Measurements from ENCODE around the gene KISS1R.

Gene KISS1R

DNA sequence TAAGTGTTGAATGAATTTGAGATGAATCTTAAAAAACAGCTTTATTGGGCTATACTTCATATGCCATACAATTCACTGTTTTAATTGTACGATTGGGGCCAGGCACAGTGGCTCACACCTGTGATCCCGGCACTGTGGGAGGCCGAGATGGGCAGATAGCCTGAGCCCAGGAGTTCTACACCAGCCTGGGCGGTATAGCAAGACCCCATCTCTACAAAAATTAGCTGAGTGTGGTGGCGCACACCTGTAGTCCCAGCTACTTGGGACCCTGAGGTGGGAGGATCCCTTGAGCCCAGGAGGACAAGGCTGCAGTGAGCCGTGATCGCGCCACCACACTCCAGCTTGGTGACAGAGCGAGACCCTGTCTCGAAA, 19.0 kb downstream of the KISS1R start:
- H3K9me3 Mint-ChIP-seq, result peaks cover 0 to 2% of the 10 kb centered on the region in 2 donors
- H3K4me3 Mint-ChIP-seq, result no peak overlapping the region
- H3K36me3 Mint-ChIP-seq (ENCODE audit: insufficient read depth), result peaks cover 13% of the 10 kb centered on the region
- H3K27ac Mint-ChIP-seq, result peak overlapping the region in 1 of 2 donors; percentile 46
- ATAC-seq (replicated peaks) (no peak), DNase-seq (no peak)
- no peaks in the 10 kb centered on the region for H3K27me3 Mint-ChIP-seq
- peaks cover 19 to 22% of the 10 kb centered on the region in 2 donors for H3K4me1 Mint-ChIP-seq (ENCODE audit: low read depth in 2 of 2)

DNA sequence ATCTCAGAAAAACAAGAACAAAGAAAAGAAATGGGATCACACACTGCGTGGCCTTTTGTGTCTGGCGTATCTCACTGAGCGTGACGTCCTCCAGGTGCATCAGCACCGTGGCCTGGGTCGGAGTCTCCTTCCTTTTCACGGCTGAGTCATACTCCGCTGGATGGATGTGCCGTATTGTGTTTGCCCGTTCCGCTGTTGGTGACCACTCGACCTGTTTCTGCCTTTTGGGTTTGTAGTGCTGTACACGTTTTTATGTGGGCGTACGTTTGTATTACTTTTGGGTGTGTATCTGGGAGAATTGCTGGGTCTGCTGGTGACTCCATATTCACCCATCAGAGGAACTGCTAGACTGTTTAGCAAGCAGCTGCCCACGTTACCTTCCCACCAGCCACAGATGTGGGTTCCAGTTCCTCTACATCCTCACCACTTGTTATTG, 20.1 kb downstream of the KISS1R start:
- Mint-ChIP-seq H3K4me3 (no peak overlapping the region), H3K4me1 (ENCODE audit: low read depth in 2 of 2) (peaks cover 21 to 24% of the 10 kb centered on the region in 2 donors), H3K36me3 (ENCODE audit: insufficient read depth) (peaks cover 11% of the 10 kb centered on the region), H3K9me3 (peaks cover 0 to 2% of the 10 kb centered on the region in 2 donors), H3K27me3 (no peaks in the 10 kb centered on the region), H3K27ac (no peak overlapping the region)
- no peak for DNase-seq
- peak; percentile 14 for ATAC-seq (replicated peaks)

DNA sequence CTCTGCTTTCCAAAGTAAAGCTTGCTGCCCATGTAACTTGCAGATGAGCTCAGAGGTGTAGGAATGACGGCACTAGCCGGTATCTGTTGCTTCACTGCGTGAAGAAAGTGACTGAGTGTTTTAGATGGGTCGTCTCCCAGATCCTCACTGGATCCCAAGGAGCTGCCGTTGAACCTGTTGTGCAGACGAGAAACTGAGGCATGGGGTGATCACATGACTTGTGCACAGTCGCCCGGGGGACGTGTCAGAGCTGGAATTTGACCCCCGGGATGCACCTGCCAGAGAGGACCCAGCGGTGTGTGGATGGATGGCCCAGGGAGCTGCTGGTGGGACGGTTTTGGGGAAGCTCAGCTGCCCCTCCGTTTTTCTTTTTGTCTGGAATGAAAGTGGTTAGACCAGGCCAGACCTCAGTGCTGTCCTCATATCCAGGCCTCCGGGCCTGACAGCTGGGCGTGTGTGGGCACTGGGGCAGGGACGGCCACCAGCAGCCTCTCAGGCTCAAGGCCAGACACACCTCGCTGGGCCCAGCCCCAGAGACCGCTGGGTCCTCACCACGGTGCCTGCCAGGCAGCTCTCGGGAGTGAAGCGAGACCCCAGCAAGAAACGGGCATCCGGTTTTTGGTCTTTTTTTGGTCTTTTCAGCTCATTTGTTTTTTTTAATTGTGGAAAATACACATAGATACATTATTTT, 21.2 kb downstream of the KISS1R start:
- no peak overlapping the region for H3K4me3 Mint-ChIP-seq
- no peak for DNase-seq
- peaks cover 0 to 2% of the 10 kb centered on the region in 2 donors for H3K9me3 Mint-ChIP-seq
- no peaks in the 10 kb centered on the region for H3K27me3 Mint-ChIP-seq
- no peak overlapping the region for H3K27ac Mint-ChIP-seq
- H3K4me1 Mint-ChIP-seq (ENCODE audit: low read depth in 2 of 2), result peaks cover 18 to 19% of the 10 kb centered on the region in 2 donors
- H3K36me3 Mint-ChIP-seq (ENCODE audit: insufficient read depth), result peaks cover 8% of the 10 kb centered on the region
- no peak for ATAC-seq (replicated peaks)

DNA sequence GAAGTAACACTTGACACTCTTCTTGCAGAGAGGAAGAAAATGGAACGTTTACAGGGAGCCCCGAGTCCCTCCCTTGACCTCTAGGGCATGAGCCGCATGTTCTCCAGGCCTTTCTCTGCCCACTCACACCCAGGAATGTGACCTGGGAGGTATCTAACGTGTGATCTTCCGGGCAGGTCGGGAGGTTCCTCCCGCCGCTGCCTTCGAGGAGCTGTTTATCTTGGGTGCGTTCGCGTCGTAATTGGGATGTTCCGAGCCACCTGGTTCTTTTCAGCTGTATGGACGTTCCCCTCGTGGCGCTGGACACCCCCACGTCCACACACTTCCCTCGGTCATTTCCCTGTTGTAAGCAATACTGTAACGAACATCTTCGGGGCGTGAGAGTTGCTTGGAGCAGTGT, 22.3 kb downstream of the KISS1R start:
- no peaks in the 10 kb centered on the region for H3K27me3 Mint-ChIP-seq
- H3K27ac Mint-ChIP-seq, result no peak overlapping the region
- peaks cover 0 to 2% of the 10 kb centered on the region in 2 donors for H3K9me3 Mint-ChIP-seq
- peaks cover 11% of the 10 kb centered on the region for H3K36me3 Mint-ChIP-seq (ENCODE audit: insufficient read depth)
- peaks cover 18 to 19% of the 10 kb centered on the region in 2 donors for H3K4me1 Mint-ChIP-seq (ENCODE audit: low read depth in 2 of 2)
- ATAC-seq (replicated peaks), result no peak
- peak overlapping the region in 1 of 2 donors; percentile 78 for H3K4me3 Mint-ChIP-seq
- no peak for DNase-seq

DNA sequence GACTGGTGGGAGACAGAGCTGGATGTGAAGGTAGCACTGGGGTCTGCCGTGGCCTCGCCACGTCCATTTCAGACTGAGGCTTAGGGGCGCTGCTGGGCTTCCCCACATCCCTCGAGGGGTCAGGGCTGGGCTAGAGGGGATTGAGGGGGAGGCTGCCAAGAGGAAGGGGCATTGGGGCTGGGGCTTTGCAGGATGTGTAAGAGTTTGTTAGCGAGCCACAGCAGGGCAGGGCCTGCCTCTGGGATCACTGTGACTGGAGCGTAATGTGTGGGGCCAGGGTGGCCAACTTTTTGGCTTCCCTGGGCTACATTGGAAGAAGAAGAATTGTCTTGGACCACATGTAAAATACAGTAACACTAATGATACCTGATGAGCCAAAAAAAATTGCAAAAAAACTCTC, 22.8 kb downstream of the KISS1R start:
- Mint-ChIP-seq H3K36me3 (ENCODE audit: insufficient read depth) (peaks cover 11% of the 10 kb centered on the region), H3K4me3 (peak overlapping the region; percentile 78 to 82), H3K9me3 (peaks cover 0 to 2% of the 10 kb centered on the region in 2 donors), H3K27me3 (no peaks in the 10 kb centered on the region), H3K4me1 (ENCODE audit: low read depth in 2 of 2) (peaks cover 18 to 21% of the 10 kb centered on the region in 2 donors), H3K27ac (peak overlapping the region; percentile 22 to 81)
- ATAC-seq (replicated peaks), result no peak
- no peak for DNase-seq

DNA sequence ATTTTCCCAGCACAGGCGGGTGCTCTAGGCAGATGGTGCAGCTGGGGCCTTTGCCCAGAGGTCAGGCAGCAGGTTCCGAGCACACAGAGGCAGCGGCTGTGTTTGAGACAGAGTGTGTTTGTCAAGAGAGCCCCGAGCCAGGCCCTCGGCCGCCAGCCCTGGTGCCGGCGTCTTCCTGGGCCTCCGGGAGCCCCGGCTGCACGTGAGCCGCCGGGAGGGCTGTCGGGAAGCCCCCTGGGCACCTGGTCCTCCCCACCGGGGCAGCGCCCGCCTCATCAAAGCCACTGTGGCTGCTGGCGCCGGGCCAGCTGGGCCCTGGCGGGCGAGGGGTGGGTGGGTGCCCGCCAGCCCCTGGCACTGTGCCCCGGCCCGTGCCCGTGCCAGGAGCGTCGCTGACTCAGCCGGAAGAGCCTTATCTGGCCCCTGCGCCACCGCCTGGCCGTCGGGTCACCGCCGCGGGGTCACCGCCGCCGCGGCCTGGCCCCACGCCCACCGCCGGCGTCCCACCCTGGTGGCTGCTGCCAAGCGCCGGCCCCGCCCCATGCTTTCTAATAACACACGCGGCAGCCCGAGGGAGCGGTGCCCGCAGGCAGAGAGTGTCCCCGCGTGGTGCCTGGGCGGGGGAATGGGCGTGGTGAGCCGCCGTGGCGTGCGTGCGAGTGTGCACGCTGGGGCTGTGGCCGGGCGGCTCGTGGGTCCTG, 23.6 kb downstream of the KISS1R start:
- peaks cover 11% of the 10 kb centered on the region for H3K36me3 Mint-ChIP-seq (ENCODE audit: insufficient read depth)
- H3K27ac Mint-ChIP-seq, result peak overlapping the region; percentile 81 to 82
- peaks cover 18 to 23% of the 10 kb centered on the region in 2 donors for H3K4me1 Mint-ChIP-seq (ENCODE audit: low read depth in 2 of 2)

DNA sequence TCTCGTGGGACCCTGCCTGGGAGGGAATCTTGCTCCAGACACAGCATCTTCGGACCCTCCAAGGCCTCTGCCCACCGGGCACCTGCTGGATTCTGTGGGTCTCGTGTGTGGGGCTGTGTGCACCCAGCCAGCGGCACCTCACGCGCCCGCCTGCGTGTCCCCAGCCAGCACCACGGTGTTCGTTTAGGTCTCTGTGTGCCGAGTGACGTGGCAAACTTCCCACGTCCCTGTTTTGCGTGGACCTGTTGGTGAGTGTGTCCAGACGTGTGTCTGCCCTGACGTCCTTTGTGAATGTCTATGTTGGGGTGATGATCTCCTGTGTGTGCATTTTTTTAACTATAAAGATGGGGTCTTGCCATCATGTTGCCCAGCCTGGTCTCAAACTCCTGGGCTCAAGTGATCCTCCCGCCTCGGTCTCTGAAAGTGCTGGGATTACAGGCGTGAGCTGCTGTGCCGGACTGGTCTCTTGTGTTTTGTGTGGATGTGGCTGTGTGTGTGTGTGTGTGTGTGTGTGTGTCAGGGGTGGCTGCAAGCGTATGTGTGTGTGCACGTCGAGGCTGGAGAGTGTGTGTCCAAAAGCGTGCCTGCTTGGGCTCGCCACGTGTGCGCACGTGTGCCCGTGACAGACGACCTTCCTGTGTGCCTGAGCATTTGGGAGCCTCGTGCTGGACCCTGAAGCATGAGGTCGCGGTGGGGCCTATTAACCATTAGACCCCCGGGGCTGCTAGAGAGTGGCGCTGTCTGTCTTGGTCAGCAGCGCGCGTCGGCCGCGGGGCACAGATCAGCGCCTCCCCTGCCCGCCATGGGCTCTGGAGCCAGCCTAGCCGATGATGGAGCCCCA, 24.4 kb downstream of the KISS1R start:
- DNase-seq (no peak), ATAC-seq (replicated peaks) (peak; percentile 2)
- Mint-ChIP-seq H3K27ac (peak overlapping the region; percentile 17 to 82), H3K4me3 (peak overlapping the region; percentile 71 to 72), H3K9me3 (peaks cover 0 to 2% of the 10 kb centered on the region in 2 donors), H3K36me3 (ENCODE audit: insufficient read depth) (peaks cover 11% of the 10 kb centered on the region), H3K4me1 (ENCODE audit: low read depth in 2 of 2) (peaks cover 18 to 23% of the 10 kb centered on the region in 2 donors), H3K27me3 (no peaks in the 10 kb centered on the region)

More for the DNA sequence above, 23.6 kb downstream of the KISS1R start:
- Mint-ChIP-seq H3K4me3 (peak overlapping the region; percentile 78 to 82), H3K27me3 (no peaks in the 10 kb centered on the region), H3K9me3 (peaks cover 0 to 2% of the 10 kb centered on the region in 2 donors)
- DNase-seq (peak; percentile 70 to 72 (median 70)), ATAC-seq (replicated peaks) (peak; percentile 80)

DNA sequence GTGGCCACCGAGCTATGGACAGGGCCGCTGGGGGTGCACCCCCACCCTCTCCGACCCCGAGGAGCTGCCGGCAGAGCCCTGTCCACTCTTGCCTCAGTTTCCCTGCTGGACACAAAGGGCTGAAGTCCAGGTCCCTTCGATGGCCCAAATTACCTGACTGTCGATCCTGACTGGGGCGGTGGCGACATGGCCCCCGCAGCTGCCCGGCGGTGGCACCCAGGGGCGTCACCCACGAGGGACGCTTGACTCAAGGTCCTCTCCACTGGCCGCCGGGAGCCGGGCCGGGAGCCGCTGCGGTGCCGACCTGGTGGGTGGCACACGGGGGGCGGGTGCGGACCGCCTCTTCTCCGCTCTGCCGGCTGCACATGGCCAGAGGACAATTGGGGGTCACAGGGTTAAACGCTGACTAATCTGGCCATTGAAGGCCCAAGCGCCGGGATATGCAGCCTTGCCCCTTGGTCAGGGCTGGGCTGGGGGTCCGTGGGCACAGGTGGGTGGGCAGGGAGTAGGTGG, 25.1 kb downstream of the KISS1R start:
- peaks cover 11% of the 10 kb centered on the region for H3K36me3 Mint-ChIP-seq (ENCODE audit: insufficient read depth)
- H3K9me3 Mint-ChIP-seq, result peaks cover 0 to 2% of the 10 kb centered on the region in 2 donors
- no peak for DNase-seq
- no peak for ATAC-seq (replicated peaks)
- no peak overlapping the region for H3K27ac Mint-ChIP-seq
- no peaks in the 10 kb centered on the region for H3K27me3 Mint-ChIP-seq
- H3K4me3 Mint-ChIP-seq, result no peak overlapping the region
- H3K4me1 Mint-ChIP-seq (ENCODE audit: low read depth in 2 of 2), result peaks cover 18 to 23% of the 10 kb centered on the region in 2 donors

DNA sequence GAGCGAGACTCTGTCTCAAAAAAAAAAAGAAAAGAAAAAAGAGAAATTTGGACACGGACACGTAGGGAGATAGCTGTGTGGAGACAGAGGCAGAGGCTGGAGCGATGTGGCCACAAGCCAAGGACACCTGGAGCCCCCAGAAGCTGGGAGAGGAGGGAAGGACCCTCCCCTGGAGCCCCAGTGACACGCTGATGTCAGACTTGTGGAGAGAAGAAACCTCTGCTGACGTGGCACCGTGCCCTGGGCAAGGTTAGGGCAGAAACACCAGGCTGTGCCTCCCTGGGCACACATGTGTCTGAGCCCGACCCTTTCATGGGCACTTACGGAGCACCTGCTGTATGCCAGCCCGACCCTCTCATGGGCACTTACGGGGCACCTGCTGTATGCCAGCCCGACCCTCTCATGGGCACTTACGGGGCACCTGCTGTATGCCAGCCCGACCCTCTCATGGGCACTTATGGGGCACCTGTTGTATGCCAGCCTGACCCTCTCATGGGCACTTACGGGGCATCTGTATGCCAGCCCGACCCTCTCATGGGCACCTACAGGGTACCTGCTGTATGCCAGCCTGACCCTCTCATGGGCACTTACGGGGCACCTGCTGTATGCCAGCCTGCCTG, 26.5 kb downstream of the KISS1R start:
- Mint-ChIP-seq H3K27me3 (no peaks in the 10 kb centered on the region), H3K36me3 (ENCODE audit: insufficient read depth) (peaks cover 6% of the 10 kb centered on the region), H3K4me3 (no peak overlapping the region), H3K27ac (peak overlapping the region in 1 of 2 donors; percentile 53), H3K4me1 (ENCODE audit: low read depth in 2 of 2) (peaks cover 14 to 20% of the 10 kb centered on the region in 2 donors), H3K9me3 (no peaks in the 10 kb centered on the region)
- ATAC-seq (replicated peaks) (no peak), DNase-seq (no peak)

DNA sequence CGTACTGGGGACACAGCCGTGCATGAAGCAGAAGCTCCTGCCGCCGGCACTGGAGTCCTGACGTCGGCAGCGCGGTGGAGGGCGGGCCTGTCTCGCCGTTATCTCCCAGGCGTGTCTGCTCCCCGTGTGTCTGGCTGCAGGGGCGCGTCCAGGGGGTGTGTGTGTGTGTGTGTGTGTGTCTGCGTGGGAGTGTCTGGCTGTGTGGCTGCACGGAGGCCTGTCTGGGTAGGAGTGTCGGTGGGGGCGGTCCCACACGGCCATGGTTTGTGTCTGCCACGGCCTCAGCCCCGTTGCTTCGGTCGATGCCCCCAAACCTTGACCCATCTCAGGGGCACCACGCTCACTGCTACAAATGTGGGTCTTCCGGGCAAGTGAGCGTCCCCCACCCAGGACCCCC, 27.0 kb downstream of the KISS1R start:
- Mint-ChIP-seq H3K36me3 (ENCODE audit: insufficient read depth) (peaks cover 6% of the 10 kb centered on the region), H3K4me3 (no peak overlapping the region), H3K27ac (no peak overlapping the region), H3K9me3 (no peaks in the 10 kb centered on the region), H3K27me3 (no peaks in the 10 kb centered on the region), H3K4me1 (ENCODE audit: low read depth in 2 of 2) (peaks cover 14 to 20% of the 10 kb centered on the region in 2 donors)
- no peak for ATAC-seq (replicated peaks)
- DNase-seq, result no peak

DNA sequence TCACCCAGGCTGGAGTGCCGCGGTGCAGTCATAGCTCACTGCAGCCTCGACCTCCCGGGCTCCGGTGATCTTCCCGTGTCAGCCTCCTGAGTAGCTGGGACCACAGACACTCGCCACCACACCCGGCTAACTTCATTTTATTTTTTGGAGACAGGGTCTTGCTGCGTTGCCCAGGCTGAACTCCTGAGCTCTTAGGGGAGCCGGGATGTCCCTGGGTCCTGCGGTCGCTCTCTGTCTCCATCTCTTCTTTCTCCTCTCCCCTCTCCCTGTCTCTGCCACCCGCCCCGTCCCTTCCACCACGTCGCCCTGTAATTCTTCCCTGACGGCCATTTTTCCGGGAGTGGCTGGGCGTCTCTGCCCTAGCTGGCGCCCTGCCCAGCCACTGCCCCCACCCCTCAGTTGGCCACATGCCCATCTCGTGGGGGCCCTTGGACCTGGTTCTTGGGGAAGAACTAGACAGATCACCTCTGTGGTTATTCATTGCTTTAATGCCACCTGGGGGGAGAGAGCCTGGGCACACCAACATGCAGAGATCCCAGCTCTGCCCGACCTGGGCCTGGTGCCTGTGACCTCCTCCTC, 27.6 kb downstream of the KISS1R start:
- H3K36me3 Mint-ChIP-seq (ENCODE audit: insufficient read depth), result peaks cover 6% of the 10 kb centered on the region
- no peak overlapping the region for H3K27ac Mint-ChIP-seq
- H3K9me3 Mint-ChIP-seq, result no peaks in the 10 kb centered on the region
- ATAC-seq (replicated peaks), result no peak
- DNase-seq, result no peak
- H3K4me3 Mint-ChIP-seq, result no peak overlapping the region
- peaks cover 12 to 18% of the 10 kb centered on the region in 2 donors for H3K4me1 Mint-ChIP-seq (ENCODE audit: low read depth in 2 of 2)
- H3K27me3 Mint-ChIP-seq, result no peaks in the 10 kb centered on the region

DNA sequence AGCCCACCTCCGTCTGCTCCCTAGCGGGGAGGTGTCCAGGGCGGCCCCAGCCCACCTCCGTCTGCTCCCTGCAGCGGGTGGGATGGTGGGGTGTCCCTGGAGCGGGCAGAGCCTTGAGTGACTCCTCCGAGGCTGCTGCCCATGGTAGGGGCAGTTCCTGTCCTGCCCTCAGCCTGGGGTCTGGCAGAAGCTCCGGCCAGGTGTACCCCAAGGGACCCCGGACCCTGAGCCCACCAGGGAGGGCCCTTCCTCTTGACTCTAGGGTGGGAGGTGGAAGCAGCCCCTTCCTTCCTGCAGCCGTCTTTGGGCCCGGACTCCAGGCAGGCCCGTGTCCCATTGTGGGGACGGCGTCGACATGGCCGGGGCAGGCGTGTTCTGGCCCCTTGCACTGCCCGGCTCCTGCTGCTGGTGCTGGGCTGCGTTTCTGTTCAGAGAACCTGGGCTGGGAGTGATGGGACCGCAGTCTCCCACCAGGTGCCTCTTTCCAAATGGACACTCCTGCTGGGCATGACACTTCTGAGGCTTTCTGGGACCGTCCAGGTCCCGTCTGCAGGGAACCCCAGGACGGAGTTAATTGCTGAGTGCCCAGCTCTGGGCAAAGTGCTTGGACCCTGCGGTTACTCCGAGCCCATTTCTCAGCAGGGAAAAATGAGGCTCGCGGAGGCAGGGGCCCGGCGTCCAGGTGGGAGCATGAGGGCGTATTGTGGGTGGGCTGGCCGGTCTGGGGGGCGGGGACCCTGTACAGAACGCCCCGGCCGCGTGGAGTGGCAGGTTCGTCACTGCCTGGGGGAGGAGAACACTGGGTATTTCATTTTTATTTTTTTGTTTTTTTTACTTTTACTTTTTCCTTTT, 28.5 kb downstream of the KISS1R start:
- H3K27ac Mint-ChIP-seq, result no peak overlapping the region
- H3K4me3 Mint-ChIP-seq, result no peak overlapping the region
- ATAC-seq (replicated peaks), result no peak
- H3K27me3 Mint-ChIP-seq, result no peaks in the 10 kb centered on the region
- peaks cover 6% of the 10 kb centered on the region for H3K36me3 Mint-ChIP-seq (ENCODE audit: insufficient read depth)
- DNase-seq, result no peak
- no peaks in the 10 kb centered on the region for H3K9me3 Mint-ChIP-seq
- peaks cover 5 to 12% of the 10 kb centered on the region in 2 donors for H3K4me1 Mint-ChIP-seq (ENCODE audit: low read depth in 2 of 2)
